Stimulated activated CD4-positive, alpha-beta T cell treated with anti-CD3 and anti-CD28 coated beads, Interleukin-1b, Interleukin-23, amount 100 ng/mL, for 1 hour (primary cell): Measurements from ENCODE around the gene RNASE11.
"Not testable (repeated sequence)": the region's sequence is repeated elsewhere in the genome, so short reads cannot be mapped to it uniquely, and the experiment has no call there.

ENCODE experiments used
- DNase-seq, 2 donors: peaks; one replicate each; pipeline ENCODE4 v3.0.0-alpha.2; 2020; ENCODE audit warnings: low read depth in 2 of 2

RNASE11 gene

GRCh38 chr14:20580242-20580641 is 7.6 kb downstream of the RNASE11 start:
- no peak for DNase-seq

GRCh38 chr14:20578784-20579502 is 8.9 kb downstream of the RNASE11 start:
- no peak for DNase-seq

GRCh38 chr14:20578325-20578724 is 9.5 kb downstream of the RNASE11 start:
- DNase-seq: no peak

GRCh38 chr14:20572382-20572990 is 15.3 kb downstream of the RNASE11 start:
- DNase-seq: not testable (repeated sequence)

GRCh38 chr14:20570720-20571119 is 17.1 kb downstream of the RNASE11 start:
- DNase-seq: not testable (repeated sequence)

GRCh38 chr14:20569865-20570264 is 17.9 kb downstream of the RNASE11 start:
- DNase-seq: not testable (repeated sequence)

GRCh38 chr14:20569066-20569465 is 18.7 kb downstream of the RNASE11 start:
- no peak for DNase-seq

- DNase-seq: no peak
These were observed 19.4 kb downstream of the RNASE11 start for GRCh38 chr14:20568393-20568792.

GRCh38 chr14:20567199-20567598 is 20.6 kb downstream of the RNASE11 start:
- DNase-seq: not testable (repeated sequence)

GRCh38 chr14:20564501-20564997 is 23.3 kb downstream of the RNASE11 start:
- DNase-seq: no peak

- DNase-seq: no peak
These were observed 23.8 kb downstream of the RNASE11 start for GRCh38 chr14:20563971-20564370.

GRCh38 chr14:20560961-20561360 is 26.8 kb downstream of the RNASE11 start, which contains the start of gene RNASE9:
Gene RNASE9, minus strand, starts transcription at chr14:20561047.
- DNase-seq: no peak

- no peak for DNase-seq
These were observed 28.3 kb downstream of the RNASE11 start for GRCh38 chr14:20559461-20559904.

- DNase-seq: no peak
These were observed 30.6 kb downstream of the RNASE11 start for GRCh38 chr14:20557212-20557542.

- DNase-seq: no peak
These were observed 31.1 kb downstream of the RNASE11 start for GRCh38 chr14:20556500-20557211.

GRCh38 chr14:20555845-20556244 is 32.0 kb downstream of the RNASE11 start:
- no peak for DNase-seq

- DNase-seq: no peak
These were observed 34.8 kb downstream of the RNASE11 start for GRCh38 chr14:20553024-20553423.

- DNase-seq: no peak
These were observed 36.2 kb downstream of the RNASE11 start for GRCh38 chr14:20551606-20552005.

- no peak for DNase-seq
These were observed 36.9 kb downstream of the RNASE11 start for GRCh38 chr14:20550926-20551325.

GRCh38 chr14:20548414-20549158 is 39.2 kb downstream of the RNASE11 start:
- no peak for DNase-seq

GRCh38 chr14:20546877-20547276 is 40.9 kb downstream of the RNASE11 start:
- DNase-seq: no peak

- DNase-seq: no peak
These were observed 47.9 kb downstream of the RNASE11 start for GRCh38 chr14:20539906-20540305.
